Neural cell (in vitro differentiated cells): ENCODE data around the gene LARGE1.

Source experiments
- EP300 ChIP-seq: fragments of 450-650 bp; conservative IDR thresholded peaks from 2 replicates; pipeline ENCODE4 v1.6.1; 2014; ENCODE audit warnings: antibody characterized with exemption, mild to moderate bottlenecking, moderate library complexity; ENCODE audit not compliant: poor library complexity, severe bottlenecking
- EZH2 ChIP-seq: fragments of 200-600, 300-800 bp; shearing (Covaris generic), sonication (generic); IDR thresholded peaks from 2 replicates; pipeline ENCODE4 v1.6.1; 2014; ENCODE audit warnings: antibody characterized with exemption, low read length, borderline replicate concordance, mild to moderate bottlenecking; ENCODE audit not compliant: insufficient read depth, poor library complexity, severe bottlenecking
- SMC3 ChIP-seq: fragments of 450-650 bp; conservative IDR thresholded peaks from 2 replicates; pipeline ENCODE4 v1.6.1; 2014; ENCODE audit warnings: antibody characterized with exemption, mild to moderate bottlenecking, moderate library complexity; ENCODE audit not compliant: poor library complexity
- TAF1 ChIP-seq: IDR thresholded peaks from 2 replicates; pipeline ENCODE4 v1.6.1; 2012; ENCODE audit warnings: low read depth
- TF ChIP-seq, protein P1 (sequence below): fragments of 450-650 bp; IDR thresholded peaks from 2 replicates; pipeline ENCODE4 v1.5.1; 2014; ENCODE audit warnings: antibody characterized with exemption, mild to moderate bottlenecking, moderate library complexity; ENCODE audit not compliant: poor library complexity, severe bottlenecking
- TF ChIP-seq, protein P2 (sequence below): IDR thresholded peaks from 2 replicates; pipeline ENCODE4 v1.6.1; 2012; ENCODE audit warnings: borderline replicate concordance

DNA sequence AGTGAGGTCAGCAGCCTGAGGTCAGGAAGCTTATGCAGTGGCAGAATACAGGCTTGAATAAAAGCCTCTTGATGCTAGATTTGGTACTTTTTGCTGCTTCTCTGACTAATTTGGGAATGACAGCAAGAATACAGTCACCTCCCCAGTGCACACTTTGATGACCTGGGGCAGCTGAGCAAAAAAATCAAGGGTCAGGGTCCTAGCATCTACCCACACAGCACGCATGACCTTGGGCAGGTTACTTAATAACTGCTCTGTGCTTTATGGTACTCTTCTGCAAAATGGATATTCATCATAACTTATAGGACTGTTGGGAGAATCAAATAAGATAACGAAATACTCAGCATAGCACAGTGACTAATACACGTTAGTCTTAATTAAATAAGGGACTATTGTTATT lies 518.0 kb downstream of the LARGE1 start:
- TF ChIP-seq, protein P1, sequence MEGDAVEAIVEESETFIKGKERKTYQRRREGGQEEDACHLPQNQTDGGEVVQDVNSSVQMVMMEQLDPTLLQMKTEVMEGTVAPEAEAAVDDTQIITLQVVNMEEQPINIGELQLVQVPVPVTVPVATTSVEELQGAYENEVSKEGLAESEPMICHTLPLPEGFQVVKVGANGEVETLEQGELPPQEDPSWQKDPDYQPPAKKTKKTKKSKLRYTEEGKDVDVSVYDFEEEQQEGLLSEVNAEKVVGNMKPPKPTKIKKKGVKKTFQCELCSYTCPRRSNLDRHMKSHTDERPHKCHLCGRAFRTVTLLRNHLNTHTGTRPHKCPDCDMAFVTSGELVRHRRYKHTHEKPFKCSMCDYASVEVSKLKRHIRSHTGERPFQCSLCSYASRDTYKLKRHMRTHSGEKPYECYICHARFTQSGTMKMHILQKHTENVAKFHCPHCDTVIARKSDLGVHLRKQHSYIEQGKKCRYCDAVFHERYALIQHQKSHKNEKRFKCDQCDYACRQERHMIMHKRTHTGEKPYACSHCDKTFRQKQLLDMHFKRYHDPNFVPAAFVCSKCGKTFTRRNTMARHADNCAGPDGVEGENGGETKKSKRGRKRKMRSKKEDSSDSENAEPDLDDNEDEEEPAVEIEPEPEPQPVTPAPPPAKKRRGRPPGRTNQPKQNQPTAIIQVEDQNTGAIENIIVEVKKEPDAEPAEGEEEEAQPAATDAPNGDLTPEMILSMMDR: no peak
- TF ChIP-seq SMC3 (no peak), TAF1 (no peak), EZH2 (no peak), EP300 (no peak)
- TF ChIP-seq, protein P2, sequence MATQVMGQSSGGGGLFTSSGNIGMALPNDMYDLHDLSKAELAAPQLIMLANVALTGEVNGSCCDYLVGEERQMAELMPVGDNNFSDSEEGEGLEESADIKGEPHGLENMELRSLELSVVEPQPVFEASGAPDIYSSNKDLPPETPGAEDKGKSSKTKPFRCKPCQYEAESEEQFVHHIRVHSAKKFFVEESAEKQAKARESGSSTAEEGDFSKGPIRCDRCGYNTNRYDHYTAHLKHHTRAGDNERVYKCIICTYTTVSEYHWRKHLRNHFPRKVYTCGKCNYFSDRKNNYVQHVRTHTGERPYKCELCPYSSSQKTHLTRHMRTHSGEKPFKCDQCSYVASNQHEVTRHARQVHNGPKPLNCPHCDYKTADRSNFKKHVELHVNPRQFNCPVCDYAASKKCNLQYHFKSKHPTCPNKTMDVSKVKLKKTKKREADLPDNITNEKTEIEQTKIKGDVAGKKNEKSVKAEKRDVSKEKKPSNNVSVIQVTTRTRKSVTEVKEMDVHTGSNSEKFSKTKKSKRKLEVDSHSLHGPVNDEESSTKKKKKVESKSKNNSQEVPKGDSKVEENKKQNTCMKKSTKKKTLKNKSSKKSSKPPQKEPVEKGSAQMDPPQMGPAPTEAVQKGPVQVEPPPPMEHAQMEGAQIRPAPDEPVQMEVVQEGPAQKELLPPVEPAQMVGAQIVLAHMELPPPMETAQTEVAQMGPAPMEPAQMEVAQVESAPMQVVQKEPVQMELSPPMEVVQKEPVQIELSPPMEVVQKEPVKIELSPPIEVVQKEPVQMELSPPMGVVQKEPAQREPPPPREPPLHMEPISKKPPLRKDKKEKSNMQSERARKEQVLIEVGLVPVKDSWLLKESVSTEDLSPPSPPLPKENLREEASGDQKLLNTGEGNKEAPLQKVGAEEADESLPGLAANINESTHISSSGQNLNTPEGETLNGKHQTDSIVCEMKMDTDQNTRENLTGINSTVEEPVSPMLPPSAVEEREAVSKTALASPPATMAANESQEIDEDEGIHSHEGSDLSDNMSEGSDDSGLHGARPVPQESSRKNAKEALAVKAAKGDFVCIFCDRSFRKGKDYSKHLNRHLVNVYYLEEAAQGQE: no peak
